CD8-positive, alpha-beta memory T cell (primary cell): Measurements from ENCODE around the gene DNAJC15. TPM values are rescaled to one million over a fixed set of nuclear protein-coding genes. Genes with fewer than 3 reads are reported as not detected.

ENCODE experiments used
- CTCF ChIA-PET: fragments of 350-600 bp; sonication (Branson Sonifier 250); formaldehyde crosslinking; loops from one replicate; lab custom pipeline; 2021; ENCODE audit warnings: antibody characterized with exemption; lab: Charles Lee
- POLR2A ChIA-PET: fragments of 350-600 bp; sonication (Branson Sonifier 250); formaldehyde crosslinking; loops from one replicate; lab custom pipeline; 2021; ENCODE audit warnings: antibody characterized with exemption; lab: Charles Lee
- DNase-seq, 5 donors: peaks; one replicate each; pipeline versions ENCODE4 v3.0.0 to v3.0.0-alpha.2; 2020 to 2022; ENCODE audit warnings: mixed read lengths in 1 of 5
- H3K27ac ChIP-seq: one replicate; pipeline ENCODE4 v1.7.0; 2013; ENCODE audit warnings: low read depth, mild to moderate bottlenecking, low read length, moderate library complexity
- H3K27me3 ChIP-seq: 2 replicates; pipeline ENCODE4 v1.7.0; 2013; ENCODE audit warnings: low read length, mild to moderate bottlenecking; ENCODE audit not compliant: insufficient read depth, poor library complexity, severe bottlenecking
- H3K36me3 ChIP-seq: 2 replicates; pipeline ENCODE4 v1.7.0; 2013; ENCODE audit warnings: mild to moderate bottlenecking, low read length, moderate library complexity; ENCODE audit not compliant: insufficient read depth
- H3K4me1 ChIP-seq: 2 replicates; pipeline ENCODE4 v1.7.0; 2013; ENCODE audit warnings: mild to moderate bottlenecking, low read length, moderate library complexity; ENCODE audit not compliant: insufficient read depth
- H3K4me3 ChIP-seq: 2 replicates; pipeline ENCODE4 v1.7.0; 2013; ENCODE audit warnings: mild to moderate bottlenecking, low read length
- H3K9me3 ChIP-seq: 2 replicates; pipeline ENCODE4 v1.7.0; 2013; ENCODE audit warnings: mild to moderate bottlenecking, low read length
- H3K27ac Mint-ChIP-seq, 8 donors: one replicate each; pipeline ENCODE4 v1.8.0; 2020 to 2021; ENCODE audit warnings: mixed read lengths in 8 of 8, mild to moderate bottlenecking in 6 of 8, inconsistent platforms in 3 of 8, moderate library complexity in 3 of 8
- H3K27me3 Mint-ChIP-seq, 2 donors: one replicate each; pipeline ENCODE4 v1.8.0; 2020 to 2021; ENCODE audit warnings: mixed read lengths in 2 of 2, mild to moderate bottlenecking in 1 of 2, moderate library complexity in 1 of 2
- H3K36me3 Mint-ChIP-seq, 3 donors: one replicate each; pipeline ENCODE4 v1.8.0; 2020 to 2021; ENCODE audit warnings: mixed read lengths in 3 of 3, inconsistent platforms in 1 of 3, mild to moderate bottlenecking in 1 of 3
- H3K4me1 Mint-ChIP-seq, 3 donors: one replicate each; pipeline ENCODE4 v1.8.0; 2020 to 2021; ENCODE audit warnings: mixed read lengths in 3 of 3, inconsistent platforms in 1 of 3, mild to moderate bottlenecking in 1 of 3
- H3K4me3 Mint-ChIP-seq, 7 donors: one replicate each; pipeline ENCODE4 v1.8.0; 2020 to 2021; ENCODE audit warnings: mixed read lengths in 7 of 7, mild to moderate bottlenecking in 6 of 7, moderate library complexity in 4 of 7, inconsistent platforms in 2 of 7
- H3K9me3 Mint-ChIP-seq, 5 donors: one replicate each; pipeline ENCODE4 v1.8.0; 2020 to 2022; ENCODE audit warnings: mixed read lengths in 5 of 5, mild to moderate bottlenecking in 3 of 5, moderate library complexity in 2 of 5, inconsistent platforms in 1 of 5
- polyA plus RNA-seq: library from polyadenylated mRNA; unstranded; fragments of 300-500 nt; fragmentation: Illumina TruSeq; gene quantifications from one replicate; pipeline ENCODE4 v1.2.3, GENCODE V29; 2021
- total RNA-seq, 2 experiments: library from RNA; stranded (reverse); gene quantifications; one replicate each; pipeline ENCODE4 v1.2.3, GENCODE V29; 2021

Gene DNAJC15
- total and polyA plus RNA-seq, 3 experiments from 2014 or later = 13.2 to 13.7 (median 13.6) TPM

- no peak overlapping the region for H3K4me3 ChIP-seq
- peaks cover 18% of the 10 kb centered on the region for H3K4me1 ChIP-seq
- no peaks in the 10 kb centered on the region for H3K9me3 Mint-ChIP-seq
- no peak for DNase-seq
- peaks cover 0 to 7% (median 3%) of the 10 kb centered on the region in 3 donors for H3K36me3 Mint-ChIP-seq
- CTCF ChIA-PET = interaction anchor here (1.0 to 4.6 kb wide), 4 partner anchors 27 to 53 kb away, joined by 3 to 26 read pairs (median 10); partner anchors contain the start of gene EPSTI1
- H3K27me3 ChIP-seq = no peaks in the 10 kb centered on the region
- peaks cover 18 to 38% (median 33%) of the 10 kb centered on the region in 3 donors for H3K4me1 Mint-ChIP-seq
- H3K27ac Mint-ChIP-seq = peak overlapping the region in 2 of 8 donors; percentile 24 to 56
- POLR2A ChIA-PET = interaction anchor here (2.5 kb wide), 1 partner anchor 29 kb away, joined by 23 read pairs; the partner anchor contains the start of gene EPSTI1
- H3K27me3 Mint-ChIP-seq = peaks cover 0 to 2% of the 10 kb centered on the region in 2 donors
- H3K36me3 ChIP-seq = no peaks in the 10 kb centered on the region
- peak overlapping the region in 3 of 7 donors; percentile 5 to 51 (median 5) for H3K4me3 Mint-ChIP-seq
- no peak overlapping the region for H3K27ac ChIP-seq
- no peaks in the 10 kb centered on the region for H3K9me3 ChIP-seq
Observed at GRCh38 chr13:43021926-43022670, 1.3 kb upstream of the DNAJC15 start.

GRCh38 chr13:43022934-43023288 lies 475 bp upstream of the DNAJC15 start:
- H3K27ac Mint-ChIP-seq = peak overlapping the region; percentile 10 to 99 (median 96)
- POLR2A ChIA-PET = interaction anchor here (1.0 to 2.5 kb wide), 2 partner anchors 30 to 35 kb away, joined by 3 to 23 read pairs; partner anchors contain the start of gene EPSTI1

GRCh38 chr13:43026262-43026661 lies 2.9 kb downstream of the DNAJC15 start:
- Histone ChIP-seq H3K27me3 (no peaks in the 10 kb centered on the region), H3K4me1 (peaks cover 18% of the 10 kb centered on the region), H3K36me3 (no peaks in the 10 kb centered on the region), H3K4me3 (no peak overlapping the region), H3K9me3 (no peaks in the 10 kb centered on the region), H3K27ac (no peak overlapping the region)
- Mint-ChIP-seq H3K9me3 (no peaks in the 10 kb centered on the region), H3K4me1 (peaks cover 31 to 65% (median 64%) of the 10 kb centered on the region in 3 donors), H3K27me3 (peaks cover 0 to 2% of the 10 kb centered on the region in 2 donors), H3K27ac (peak overlapping the region in 1 of 8 donors; percentile 81), H3K4me3 (peak overlapping the region in 2 of 7 donors; percentile 40 to 55), H3K36me3 (peaks cover 3 to 20% (median 6%) of the 10 kb centered on the region in 3 donors)
- ChIA-PET CTCF (no interaction called here), POLR2A (no interaction called here)
- no peak for DNase-seq

More at GRCh38 chr13:43022934-43023288, 475 bp upstream of the DNAJC15 start:
- Histone ChIP-seq H3K4me1 (peaks cover 18% of the 10 kb centered on the region), H3K36me3 (no peaks in the 10 kb centered on the region), H3K4me3 (peak overlapping the region; percentile 77), H3K27me3 (no peaks in the 10 kb centered on the region), H3K27ac (no peak overlapping the region), H3K9me3 (no peaks in the 10 kb centered on the region)
- Mint-ChIP-seq H3K36me3 (peaks cover 0 to 10% (median 3%) of the 10 kb centered on the region in 3 donors), H3K9me3 (no peaks in the 10 kb centered on the region), H3K4me1 (peaks cover 22 to 43% (median 38%) of the 10 kb centered on the region in 3 donors), H3K4me3 (peak overlapping the region; percentile 97 to 100 (median 99)), H3K27me3 (peaks cover 0 to 2% of the 10 kb centered on the region in 2 donors)
- CTCF ChIA-PET = interaction anchor here (0.7 to 4.6 kb wide), 7 partner anchors 8 to 62 kb away, joined by 3 to 26 read pairs (median 8); partner anchors contain the start of gene EPSTI1
- DNase-seq = no peak

GRCh38 chr13:43030548-43030947 lies 7.2 kb downstream of the DNAJC15 start:
- no peaks in the 10 kb centered on the region for H3K36me3 ChIP-seq
- H3K27me3 ChIP-seq = no peaks in the 10 kb centered on the region
- POLR2A ChIA-PET = no interaction called here
- peaks cover 11 to 32% (median 21%) of the 10 kb centered on the region in 3 donors for H3K36me3 Mint-ChIP-seq
- no peak overlapping the region for H3K27ac ChIP-seq
- no peak overlapping the region for H3K27ac Mint-ChIP-seq
- H3K4me1 Mint-ChIP-seq = peaks cover 24 to 64% (median 63%) of the 10 kb centered on the region in 3 donors
- no peaks in the 10 kb centered on the region for H3K9me3 ChIP-seq
- CTCF ChIA-PET = no interaction called here
- no peak for DNase-seq
- H3K4me1 ChIP-seq = peaks cover 3% of the 10 kb centered on the region
- no peak overlapping the region for H3K4me3 Mint-ChIP-seq
- H3K9me3 Mint-ChIP-seq = no peaks in the 10 kb centered on the region
- H3K27me3 Mint-ChIP-seq = no peaks in the 10 kb centered on the region
- no peak overlapping the region for H3K4me3 ChIP-seq

- Mint-ChIP-seq H3K27ac (no peak overlapping the region), H3K36me3 (peaks cover 11 to 32% (median 21%) of the 10 kb centered on the region in 3 donors), H3K27me3 (no peaks in the 10 kb centered on the region), H3K9me3 (no peaks in the 10 kb centered on the region), H3K4me1 (peaks cover 24 to 55% (median 54%) of the 10 kb centered on the region in 3 donors), H3K4me3 (no peak overlapping the region)
- Histone ChIP-seq H3K9me3 (no peaks in the 10 kb centered on the region), H3K27me3 (no peaks in the 10 kb centered on the region), H3K4me3 (no peak overlapping the region), H3K36me3 (no peaks in the 10 kb centered on the region), H3K4me1 (no peaks in the 10 kb centered on the region), H3K27ac (no peak overlapping the region)
- no peak for DNase-seq
- CTCF ChIA-PET = no interaction called here
- POLR2A ChIA-PET = no interaction called here
Observed at GRCh38 chr13:43031881-43032280, 8.5 kb downstream of the DNAJC15 start.

GRCh38 chr13:43033038-43033437 lies 9.7 kb downstream of the DNAJC15 start:
- no peak for DNase-seq
- H3K36me3 Mint-ChIP-seq = peaks cover 11 to 33% (median 21%) of the 10 kb centered on the region in 3 donors
- POLR2A ChIA-PET = interaction anchor here (0.7 kb wide), 1 partner anchor 14 kb away, joined by 3 read pairs; no protein-coding TSS in a partner anchor

GRCh38 chr13:43036351-43037250 lies 13.2 kb downstream of the DNAJC15 start:
- no peaks in the 10 kb centered on the region for H3K9me3 Mint-ChIP-seq
- H3K4me1 Mint-ChIP-seq = peaks cover 18 to 55% (median 54%) of the 10 kb centered on the region in 3 donors
- H3K36me3 Mint-ChIP-seq = peaks cover 10 to 33% (median 25%) of the 10 kb centered on the region in 3 donors
- H3K27me3 Mint-ChIP-seq = no peaks in the 10 kb centered on the region
- no peaks in the 10 kb centered on the region for H3K27me3 ChIP-seq
- CTCF ChIA-PET = no interaction called here
- no peak overlapping the region for H3K4me3 ChIP-seq
- no peaks in the 10 kb centered on the region for H3K4me1 ChIP-seq
- DNase-seq = no peak
- peak overlapping the region in 1 of 8 donors; percentile 73 for H3K27ac Mint-ChIP-seq
- H3K36me3 ChIP-seq = no peaks in the 10 kb centered on the region
- H3K27ac ChIP-seq = no peak overlapping the region
- POLR2A ChIA-PET = no interaction called here
- H3K9me3 ChIP-seq = no peaks in the 10 kb centered on the region
- H3K4me3 Mint-ChIP-seq = no peak overlapping the region

More at GRCh38 chr13:43033038-43033437, 9.7 kb downstream of the DNAJC15 start:
- Mint-ChIP-seq H3K27me3 (no peaks in the 10 kb centered on the region), H3K27ac (no peak overlapping the region), H3K4me3 (no peak overlapping the region), H3K9me3 (no peaks in the 10 kb centered on the region), H3K4me1 (peaks cover 20 to 53% (median 52%) of the 10 kb centered on the region in 3 donors)
- CTCF ChIA-PET = no interaction called here
- H3K36me3 ChIP-seq = no peaks in the 10 kb centered on the region
- H3K4me1 ChIP-seq = no peaks in the 10 kb centered on the region
- H3K4me3 ChIP-seq = no peak overlapping the region
- H3K27me3 ChIP-seq = no peaks in the 10 kb centered on the region
- H3K9me3 ChIP-seq = no peaks in the 10 kb centered on the region
- no peak overlapping the region for H3K27ac ChIP-seq
